ENCODE measurements around the gene KMT2D. TPM values are rescaled to one million over a fixed set of nuclear protein-coding genes. Genes with fewer than 3 reads are reported as not detected.

Gene KMT2D
- total and polyA plus RNA-seq, 10 of the 15 experiments (the other 5 are each of a cell fraction or from before 2014, with no cell fraction given) = 0.51 to 71.5 (median 10.4) TPM

DNA sequence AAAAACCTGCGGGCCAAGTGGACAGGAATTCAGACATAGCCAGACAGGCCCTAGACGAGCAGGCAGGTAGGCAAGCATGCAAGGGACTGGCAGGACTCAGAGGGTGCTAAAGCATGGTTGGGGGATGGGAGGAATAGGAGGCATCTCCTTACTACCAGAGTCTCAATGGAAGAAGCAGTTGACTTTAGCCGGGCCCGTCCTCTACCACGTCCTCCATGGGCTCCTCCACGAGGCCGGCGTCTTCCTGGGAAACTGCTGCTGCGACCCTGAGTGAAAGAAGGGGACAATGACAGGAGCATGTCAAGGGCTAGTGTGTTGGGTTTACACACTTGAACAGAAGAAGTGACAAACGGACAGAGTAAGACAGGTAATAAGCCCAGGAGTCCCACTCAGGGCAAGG is 11.6 kb downstream of the KMT2D start (continued):
- TF ChIP-seq, protein P1, sequence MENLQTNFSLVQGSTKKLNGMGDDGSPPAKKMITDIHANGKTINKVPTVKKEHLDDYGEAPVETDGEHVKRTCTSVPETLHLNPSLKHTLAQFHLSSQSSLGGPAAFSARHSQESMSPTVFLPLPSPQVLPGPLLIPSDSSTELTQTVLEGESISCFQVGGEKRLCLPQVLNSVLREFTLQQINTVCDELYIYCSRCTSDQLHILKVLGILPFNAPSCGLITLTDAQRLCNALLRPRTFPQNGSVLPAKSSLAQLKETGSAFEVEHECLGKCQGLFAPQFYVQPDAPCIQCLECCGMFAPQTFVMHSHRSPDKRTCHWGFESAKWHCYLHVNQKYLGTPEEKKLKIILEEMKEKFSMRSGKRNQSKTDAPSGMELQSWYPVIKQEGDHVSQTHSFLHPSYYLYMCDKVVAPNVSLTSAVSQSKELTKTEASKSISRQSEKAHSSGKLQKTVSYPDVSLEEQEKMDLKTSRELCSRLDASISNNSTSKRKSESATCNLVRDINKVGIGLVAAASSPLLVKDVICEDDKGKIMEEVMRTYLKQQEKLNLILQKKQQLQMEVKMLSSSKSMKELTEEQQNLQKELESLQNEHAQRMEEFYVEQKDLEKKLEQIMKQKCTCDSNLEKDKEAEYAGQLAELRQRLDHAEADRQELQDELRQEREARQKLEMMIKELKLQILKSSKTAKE (IDR thresholded peaks at IDR 0.05; ENCODE audit: low read depth, poor library complexity, severe bottlenecking) = no peak
- TF ChIP-seq NBN (IDR thresholded peaks at IDR 0.05) (no peak), TBL1XR1 (IDR thresholded peaks at IDR 0.05; ENCODE audit: low read depth, low read length) (no peak), GATAD2B (conservative IDR thresholded peaks at IDR 0.05; ENCODE audit: low read depth) (no peak), RAD51 (IDR thresholded peaks at IDR 0.05) (no peak), MYB (IDR thresholded peaks at IDR 0.05; ENCODE audit: borderline replicate concordance, low read depth, low read length) (no peak), YBX1 (IDR thresholded peaks at IDR 0.05) (no peak)

DNA sequence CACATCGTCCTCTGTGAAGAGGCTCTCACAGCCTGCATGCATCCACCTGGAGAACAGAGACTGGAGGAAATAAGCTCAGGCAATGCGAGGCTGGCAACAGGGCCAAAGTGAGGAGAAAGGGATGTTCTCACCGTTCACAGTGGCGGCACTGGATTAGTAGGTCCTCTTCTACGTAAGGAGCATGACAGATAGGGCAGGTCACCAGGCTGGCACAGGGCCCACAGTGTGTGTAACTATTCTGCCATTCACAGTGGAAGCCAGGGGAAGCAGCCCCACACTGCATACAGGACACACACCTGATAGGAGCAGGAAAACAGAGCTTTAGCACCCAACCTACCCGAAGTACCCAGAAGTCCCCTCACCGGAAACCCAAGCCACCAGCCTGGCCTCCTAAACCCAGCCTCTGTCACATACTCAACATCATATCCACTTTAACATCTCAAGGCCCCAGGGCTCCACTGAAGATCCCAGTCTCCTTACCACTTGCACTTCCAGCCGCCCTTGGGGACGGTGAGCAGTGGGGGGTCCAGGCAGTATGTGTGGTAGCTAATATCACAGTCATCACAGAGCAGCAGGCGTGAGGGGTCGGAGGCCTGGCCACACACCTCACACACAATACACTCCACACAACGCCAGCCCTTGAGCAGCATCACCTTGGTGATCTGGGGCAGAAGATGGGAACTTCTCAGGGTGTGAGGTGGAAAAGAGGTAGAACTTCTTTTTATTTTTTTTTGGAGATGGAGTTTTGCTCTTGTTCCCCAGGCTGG is 14.3 kb downstream of the KMT2D start:
- H3K79me2 ChIP-seq (ENCODE audit: control insufficient read depth, insufficient read depth, low read length) = no peaks in the 10 kb centered on the region
- BruUV-seq (replicated peaks) = no TSS peak
- TF ChIP-seq, protein P2, sequence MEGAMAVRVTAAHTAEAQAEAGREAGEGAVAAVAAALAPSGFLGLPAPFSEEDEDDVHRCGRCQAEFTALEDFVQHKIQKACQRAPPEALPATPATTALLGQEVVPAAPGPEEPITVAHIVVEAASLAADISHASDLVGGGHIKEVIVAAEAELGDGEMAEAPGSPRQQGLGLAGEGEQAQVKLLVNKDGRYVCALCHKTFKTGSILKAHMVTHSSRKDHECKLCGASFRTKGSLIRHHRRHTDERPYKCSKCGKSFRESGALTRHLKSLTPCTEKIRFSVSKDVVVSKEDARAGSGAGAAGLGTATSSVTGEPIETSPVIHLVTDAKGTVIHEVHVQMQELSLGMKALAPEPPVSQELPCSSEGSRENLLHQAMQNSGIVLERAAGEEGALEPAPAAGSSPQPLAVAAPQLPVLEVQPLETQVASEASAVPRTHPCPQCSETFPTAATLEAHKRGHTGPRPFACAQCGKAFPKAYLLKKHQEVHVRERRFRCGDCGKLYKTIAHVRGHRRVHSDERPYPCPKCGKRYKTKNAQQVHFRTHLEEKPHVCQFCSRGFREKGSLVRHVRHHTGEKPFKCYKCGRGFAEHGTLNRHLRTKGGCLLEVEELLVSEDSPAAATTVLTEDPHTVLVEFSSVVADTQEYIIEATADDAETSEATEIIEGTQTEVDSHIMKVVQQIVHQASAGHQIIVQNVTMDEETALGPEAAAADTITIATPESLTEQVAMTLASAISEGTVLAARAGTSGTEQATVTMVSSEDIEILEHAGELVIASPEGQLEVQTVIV (IDR thresholded peaks at IDR 0.05; ENCODE audit: borderline replicate concordance, partially characterized antibody) = no peak
- TF ChIP-seq, protein P3, sequence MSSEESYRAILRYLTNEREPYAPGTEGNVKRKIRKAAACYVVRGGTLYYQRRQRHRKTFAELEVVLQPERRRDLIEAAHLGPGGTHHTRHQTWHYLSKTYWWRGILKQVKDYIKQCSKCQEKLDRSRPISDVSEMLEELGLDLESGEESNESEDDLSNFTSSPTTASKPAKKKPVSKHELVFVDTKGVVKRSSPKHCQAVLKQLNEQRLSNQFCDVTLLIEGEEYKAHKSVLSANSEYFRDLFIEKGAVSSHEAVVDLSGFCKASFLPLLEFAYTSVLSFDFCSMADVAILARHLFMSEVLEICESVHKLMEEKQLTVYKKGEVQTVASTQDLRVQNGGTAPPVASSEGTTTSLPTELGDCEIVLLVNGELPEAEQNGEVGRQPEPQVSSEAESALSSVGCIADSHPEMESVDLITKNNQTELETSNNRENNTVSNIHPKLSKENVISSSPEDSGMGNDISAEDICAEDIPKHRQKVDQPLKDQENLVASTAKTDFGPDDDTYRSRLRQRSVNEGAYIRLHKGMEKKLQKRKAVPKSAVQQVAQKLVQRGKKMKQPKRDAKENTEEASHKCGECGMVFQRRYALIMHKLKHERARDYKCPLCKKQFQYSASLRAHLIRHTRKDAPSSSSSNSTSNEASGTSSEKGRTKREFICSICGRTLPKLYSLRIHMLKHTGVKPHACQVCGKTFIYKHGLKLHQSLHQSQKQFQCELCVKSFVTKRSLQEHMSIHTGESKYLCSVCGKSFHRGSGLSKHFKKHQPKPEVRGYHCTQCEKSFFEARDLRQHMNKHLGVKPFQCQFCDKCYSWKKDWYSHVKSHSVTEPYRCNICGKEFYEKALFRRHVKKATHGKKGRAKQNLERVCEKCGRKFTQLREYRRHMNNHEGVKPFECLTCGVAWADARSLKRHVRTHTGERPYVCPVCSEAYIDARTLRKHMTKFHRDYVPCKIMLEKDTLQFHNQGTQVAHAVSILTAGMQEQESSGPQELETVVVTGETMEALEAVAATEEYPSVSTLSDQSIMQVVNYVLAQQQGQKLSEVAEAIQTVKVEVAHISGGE (CRISPR knock-in tag; IDR thresholded peaks at IDR 0.05) = no peak
- TF ChIP-seq EGR1 (IDR thresholded peaks at IDR 0.05; ENCODE audit: borderline replicate concordance in 1 of 2, low read depth in 2 of 2, low read length in 2 of 2) = no peak
- TF ChIP-seq IKZF1 (conservative IDR thresholded peaks at IDR 0.05) = no peak
- TF ChIP-seq NFYB (IDR thresholded peaks at IDR 0.05; ENCODE audit: insufficient read depth, low read depth, low read length) = no peak
- TF ChIP-seq SRF (IDR thresholded peaks at IDR 0.05; ENCODE audit: low read depth in 2 of 2, low read length in 2 of 2) = no peak
- TF ChIP-seq BHLHE40 (IDR thresholded peaks at IDR 0.05; ENCODE audit: borderline replicate concordance in 1 of 2, low read depth in 2 of 2, low read length in 1 of 2) = no peak

More for the DNA sequence above, 14.3 kb downstream of the KMT2D start:
- Histone ChIP-seq H2AFZ (ENCODE audit: control insufficient read depth, low read depth, low read length) (no peak overlapping the region), H3K27me3 (replicated peaks in 1 of 2; ENCODE audit: control insufficient read depth in 2 of 2, insufficient read depth in 2 of 2, low read length in 1 of 2) (no peaks in the 10 kb centered on the region), H4K20me1 (ENCODE audit: control insufficient read depth, insufficient read depth) (no peaks in the 10 kb centered on the region), H3K4me1 (ENCODE audit: control insufficient read depth, insufficient read depth, low read length) (no peaks in the 10 kb centered on the region), H3K4me2 (ENCODE audit: control insufficient read depth, insufficient read depth) (no peak overlapping the region), H3K4me3 (no peak overlapping the region), H3K36me3 (ENCODE audit: control insufficient read depth in 2 of 2, insufficient read depth in 2 of 2, low read length in 1 of 2) (peaks cover 40 to 75% of the 10 kb centered on the region in 2 experiments), H3K9ac (ENCODE audit: control insufficient read depth, insufficient read depth, low read length) (no peak overlapping the region), H3K27ac (ENCODE audit: control insufficient read depth, insufficient read depth) (no peak overlapping the region), H3K9me3 (replicated peaks; ENCODE audit: control insufficient read depth, insufficient read depth, low read length) (no peaks in the 10 kb centered on the region)
- ATAC-seq = no peak
- no peak for FAIRE-seq
- RAD21 ChIA-PET (ENCODE audit: unreplicated experiment) = interaction anchor here (0.5 kb wide), 1 partner anchor 189 kb away, joined by 3 read pairs; no protein-coding TSS in a partner anchor
- in situ Hi-C loops (cut with MboI) (no loop called here), intact Hi-C loops (cut with micrococcal nuclease; ENCODE audit: unreplicated experiment) (no loop called here)
- POLR2A ChIA-PET = interaction anchor here (0.7 to 1.1 kb wide), 4 partner anchors 11 to 396 kb away, joined by 3 to 9 read pairs (median 6); no protein-coding TSS in a partner anchor
- SMC1A ChIA-PET (ENCODE audit: uncharacterized antibody, unreplicated experiment) = no interaction called here
- CTCF ChIA-PET = interaction anchor here (0.6 to 4.4 kb wide), 5 partner anchors 12 to 217 kb away, joined by 3 to 44 read pairs (median 4); partner anchors contain the start of gene DDN
- WGBS (ENCODE audit: insufficient coverage, insufficient replicate concordance, low lambda C conversion rate, missing lambda C conversion rate) = 90% methylated on average over 12 of the region's 12 CpGs
- DNase-seq (ENCODE audit: low read depth, low spot score) = no peak

Data from GM12878 (cell line).